GM23338 (cell line): ENCODE data around the gene CRACR2A. TPM values are rescaled to one million over a fixed set of nuclear protein-coding genes. Genes with fewer than 3 reads are reported as not detected.

Source experiments
- ATAC-seq: fragments of 200-7000 bp; cut with Tn5 transposase; 3 replicates; pipeline ENCODE4 v1.9.1; 2020
- DNase-seq: peaks from one replicate; pipeline ENCODE4 v3.0.0-alpha.2; 2015; ENCODE audit warnings: low spot score
- H2AFZ ChIP-seq: fragments of 200-600 bp; sonication (generic); 2 replicates; pipeline ENCODE4 v1.8.0; 2016; ENCODE audit warnings: antibody characterized with exemption, mild to moderate bottlenecking, moderate library complexity
- H3F3A ChIP-seq: fragments of 200-600 bp; sonication (generic); replicated peaks from 2 replicates; pipeline ENCODE4 v1.8.0; 2017; ENCODE audit warnings: antibody characterized with exemption, mixed run types, low read depth
- H3K27ac ChIP-seq: fragments of 200-600 bp; sonication (generic); 2 replicates; pipeline ENCODE4 v1.6.1; 2016; ENCODE audit warnings: low read depth
- H3K27me3 ChIP-seq: fragments of 200-600 bp; sonication (generic); 2 replicates; pipeline ENCODE4 v1.8.0; 2016; ENCODE audit warnings: mild to moderate bottlenecking, mixed run types, moderate library complexity; ENCODE audit not compliant: insufficient read depth
- H3K36me3 ChIP-seq: fragments of 200-600 bp; sonication (generic); 2 replicates; pipeline ENCODE4 v1.8.0; 2016; ENCODE audit warnings: mild to moderate bottlenecking; ENCODE audit not compliant: insufficient read depth
- H3K4me1 ChIP-seq: fragments of 200-600 bp; sonication (generic); 2 replicates; pipeline ENCODE4 v1.8.0; 2016; ENCODE audit warnings: mild to moderate bottlenecking, moderate library complexity; ENCODE audit not compliant: insufficient read depth
- H3K4me2 ChIP-seq: fragments of 200-600 bp; sonication (generic); 2 replicates; pipeline ENCODE4 v1.7.1; 2017; ENCODE audit warnings: mixed run types
- H3K4me3 ChIP-seq: fragments of 200-600 bp; sonication (generic); 2 replicates; pipeline ENCODE4 v1.6.1; 2016; ENCODE audit warnings: mixed run types
- H3K79me2 ChIP-seq: fragments of 200-600 bp; sonication (generic); replicated peaks from 2 replicates; pipeline ENCODE4 v1.8.0; 2017; ENCODE audit warnings: mild to moderate bottlenecking; ENCODE audit not compliant: insufficient read depth
- H3K9me2 ChIP-seq: fragments of 200-600 bp; sonication (generic); 2 replicates; pipeline ENCODE4 v1.8.0; 2017; ENCODE audit not compliant: insufficient read depth
- H4K20me1 ChIP-seq: fragments of 200-600 bp; sonication (generic); replicated peaks from 2 replicates; pipeline ENCODE4 v1.8.0; 2017; ENCODE audit warnings: mild to moderate bottlenecking; ENCODE audit not compliant: insufficient read depth
- H3K27ac Mint-ChIP-seq: 2 replicates; pipeline ENCODE4 v1.8.0; 2020; ENCODE audit warnings: inconsistent platforms, mild to moderate bottlenecking, moderate library complexity, mixed read lengths
- H3K27me3 Mint-ChIP-seq: 3 replicates; pipeline ENCODE4 v1.8.0; 2022; ENCODE audit warnings: low read depth, mild to moderate bottlenecking, moderate library complexity, mixed read lengths, inconsistent platforms; ENCODE audit not compliant: insufficient read depth, poor library complexity
- H3K36me3 Mint-ChIP-seq: 3 replicates; pipeline ENCODE4 v1.8.0; 2021; ENCODE audit warnings: low read depth, mild to moderate bottlenecking, inconsistent platforms, moderate library complexity, mixed read lengths
- H3K4me1 Mint-ChIP-seq: 3 replicates; pipeline ENCODE4 v1.8.0; 2020; ENCODE audit warnings: mild to moderate bottlenecking, inconsistent platforms, mixed read lengths
- H3K4me3 Mint-ChIP-seq: 3 replicates; pipeline ENCODE4 v1.8.0; 2021; ENCODE audit warnings: moderate library complexity, mild to moderate bottlenecking, inconsistent platforms, mixed read lengths
- H3K9me3 Mint-ChIP-seq: 3 replicates; pipeline ENCODE4 v1.8.0; 2020; ENCODE audit warnings: moderate library complexity, mild to moderate bottlenecking, inconsistent platforms, mixed read lengths
- CREB1 ChIP-seq: fragments of 250-450 bp; sonication (Bioruptor Pico); IDR thresholded peaks from 2 replicates; pipeline ENCODE4 v1.5.0; 2020; ENCODE audit warnings: low read depth, mild to moderate bottlenecking, moderate library complexity
- EZH2 ChIP-seq: fragments of 200-600 bp; sonication (generic); IDR thresholded peaks from one replicate; pipeline ENCODE4 v1.8.0; 2017; ENCODE audit warnings: antibody characterized with exemption, mild to moderate bottlenecking, low read depth; ENCODE audit not compliant: unreplicated experiment
- JUNB ChIP-seq: IDR thresholded peaks from one replicate; pipeline ENCODE4 v1.6.1; 2016; ENCODE audit warnings: antibody characterized with exemption; ENCODE audit not compliant: unreplicated experiment
- NANOG ChIP-seq: IDR thresholded peaks from 2 replicates; pipeline ENCODE4 v1.6.1; 2016; ENCODE audit warnings: antibody characterized with exemption, borderline replicate concordance
- POLR2AphosphoS5 ChIP-seq: IDR thresholded peaks from 2 replicates; pipeline ENCODE4 v1.6.1; 2016; ENCODE audit warnings: antibody characterized with exemption, low read depth
- STAT1 ChIP-seq: IDR thresholded peaks from one replicate; pipeline ENCODE4 v1.6.1; 2016; ENCODE audit warnings: antibody characterized with exemption; ENCODE audit not compliant: unreplicated experiment
- ZNF331 ChIP-seq: fragments of 250-450 bp; sonication (Bioruptor Pico); IDR thresholded peaks from 2 replicates; pipeline ENCODE4 v1.5.0; 2020; ENCODE audit warnings: low read depth, mild to moderate bottlenecking, moderate library complexity
- ZNF462 ChIP-seq: fragments of 250-450 bp; sonication (Bioruptor Pico); IDR thresholded peaks from 2 replicates; pipeline ENCODE4 v1.5.0; 2020; ENCODE audit warnings: mild to moderate bottlenecking, moderate library complexity
- polyA plus RNA-seq: library from polyadenylated mRNA; unstranded; fragments of >200 nt; fragmentation: Nextera tagmentation; extraction: Ambion mirVana; gene quantifications from 2 replicates; pipeline ENCODE4 v1.2.1, GENCODE V29; 2016
- total RNA-seq: library from RNA; depleted of rRNA; stranded (reverse); fragments of >200 nt; shearing (Covaris generic); gene quantifications from 2 replicates; pipeline ENCODE4 v1.2.3, GENCODE V29; 2014
- TF ChIP-seq, protein P1 (sequence below): IDR thresholded peaks from 2 replicates; pipeline ENCODE4 v1.6.1; 2016; ENCODE audit warnings: antibody characterized with exemption
- TF ChIP-seq, protein P2 (sequence below): IDR thresholded peaks from one replicate; pipeline ENCODE4 v1.6.1; 2018; ENCODE audit warnings: antibody characterized with exemption; ENCODE audit not compliant: unreplicated experiment
- TF ChIP-seq, protein P3 (sequence below), 2 experiments: fragments of 200-600 bp in 1 of 2; sonication (generic) in 1 of 2; conservative IDR thresholded peaks; 2 replicates each; pipeline versions ENCODE4 v1.5.1 to v1.6.1; 2016 to 2017; ENCODE audit warnings: antibody characterized with exemption in 2 of 2, low read depth in 2 of 2, mild to moderate bottlenecking in 2 of 2, moderate library complexity in 1 of 2

CRACR2A gene
- total and polyA plus RNA-seq, 2 experiments from 2014 or later, result 1.5 to 3.0 TPM

DNA sequence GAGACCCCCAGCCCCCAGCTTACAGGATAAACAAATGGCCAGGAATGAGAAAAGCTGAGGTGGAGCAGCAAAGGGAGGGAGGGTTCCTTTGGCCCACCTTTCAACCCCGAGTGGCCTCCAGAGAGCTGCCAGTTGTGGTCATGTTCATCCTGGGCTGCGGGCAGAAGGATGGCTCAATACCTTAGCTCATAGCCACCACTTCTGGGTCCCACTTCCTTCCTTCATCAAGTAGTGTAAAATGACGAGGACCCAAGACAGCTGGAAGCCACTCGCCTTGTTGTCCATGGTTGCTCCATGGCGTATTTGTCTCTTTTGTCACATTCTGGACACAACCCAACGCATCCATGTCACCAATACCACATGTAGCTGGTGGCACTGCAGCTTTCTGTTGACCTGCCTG is 24.2 kb downstream of the CRACR2A start (continued):
- TF ChIP-seq ZNF462 (CRISPR knock-in tag), result no peak
- TF ChIP-seq, protein P1, sequence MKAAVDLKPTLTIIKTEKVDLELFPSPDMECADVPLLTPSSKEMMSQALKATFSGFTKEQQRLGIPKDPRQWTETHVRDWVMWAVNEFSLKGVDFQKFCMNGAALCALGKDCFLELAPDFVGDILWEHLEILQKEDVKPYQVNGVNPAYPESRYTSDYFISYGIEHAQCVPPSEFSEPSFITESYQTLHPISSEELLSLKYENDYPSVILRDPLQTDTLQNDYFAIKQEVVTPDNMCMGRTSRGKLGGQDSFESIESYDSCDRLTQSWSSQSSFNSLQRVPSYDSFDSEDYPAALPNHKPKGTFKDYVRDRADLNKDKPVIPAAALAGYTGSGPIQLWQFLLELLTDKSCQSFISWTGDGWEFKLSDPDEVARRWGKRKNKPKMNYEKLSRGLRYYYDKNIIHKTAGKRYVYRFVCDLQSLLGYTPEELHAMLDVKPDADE, result no peak
- no peak for TF ChIP-seq ZNF331 (CRISPR knock-in tag)
- TF ChIP-seq POLR2AphosphoS5, result no peak
- no peak for TF ChIP-seq NANOG

DNA sequence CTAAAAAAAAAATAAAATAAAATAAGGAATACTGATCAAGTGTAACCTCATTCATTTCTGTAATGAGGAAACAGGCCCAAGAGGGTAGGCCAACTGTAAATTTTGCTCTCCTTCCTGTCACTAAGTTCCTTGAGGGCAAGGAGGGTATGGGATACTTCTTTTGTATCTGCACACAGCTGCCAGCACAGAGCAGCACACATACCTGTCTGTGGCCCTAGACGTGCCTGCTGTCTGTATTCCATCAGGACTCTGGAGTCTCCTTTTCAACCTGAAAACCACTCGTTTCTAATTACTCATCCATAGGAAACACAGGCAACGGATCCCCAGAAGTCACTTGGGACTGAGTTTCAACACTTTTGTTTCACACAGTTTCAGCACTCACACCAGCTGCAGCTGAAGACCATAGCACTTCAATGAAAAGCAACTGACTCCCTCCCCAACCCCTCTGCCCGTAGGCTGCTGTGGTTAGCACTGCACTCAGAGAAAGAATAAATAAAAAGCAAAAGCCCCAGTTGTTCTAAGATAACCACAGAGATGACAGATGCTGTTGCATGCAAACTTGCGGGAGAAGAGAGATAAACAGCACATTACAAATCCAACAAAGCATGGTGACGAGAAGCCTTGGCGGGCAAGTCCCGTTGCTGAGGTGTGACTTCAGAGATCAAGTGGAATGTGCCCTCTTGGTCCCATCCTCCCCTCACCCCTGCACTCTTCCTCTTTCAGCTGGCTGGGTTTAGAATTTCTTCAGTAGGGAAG is 24.9 kb downstream of the CRACR2A start:
- Histone ChIP-seq H3K4me1 (peaks cover 13% of the 10 kb centered on the region), H3K9me2 (no peaks in the 10 kb centered on the region), H2AFZ (no peak overlapping the region), H3K4me2 (no peak overlapping the region), H3K4me3 (no peak overlapping the region), H3K79me2 (no peaks in the 10 kb centered on the region), H3K27me3 (no peaks in the 10 kb centered on the region), H4K20me1 (no peaks in the 10 kb centered on the region), H3K27ac (no peak overlapping the region), H3K36me3 (no peaks in the 10 kb centered on the region), H3F3A (no peaks in the 10 kb centered on the region)
- Mint-ChIP-seq H3K27ac (no peak overlapping the region), H3K4me3 (no peak overlapping the region), H3K27me3 (no peaks in the 10 kb centered on the region), H3K9me3 (peaks cover 17% of the 10 kb centered on the region), H3K4me1 (peaks cover 38% of the 10 kb centered on the region), H3K36me3 (peaks cover 16% of the 10 kb centered on the region)
- no peak for ATAC-seq
- peak; percentile 14 for DNase-seq
- no peak for TF ChIP-seq CREB1 (CRISPR knock-in tag)
- TF ChIP-seq ZNF331 (CRISPR knock-in tag), result no peak
- TF ChIP-seq JUNB, result no peak
- TF ChIP-seq EZH2, result no peak
- no peak for TF ChIP-seq STAT1
- TF ChIP-seq, protein P2, sequence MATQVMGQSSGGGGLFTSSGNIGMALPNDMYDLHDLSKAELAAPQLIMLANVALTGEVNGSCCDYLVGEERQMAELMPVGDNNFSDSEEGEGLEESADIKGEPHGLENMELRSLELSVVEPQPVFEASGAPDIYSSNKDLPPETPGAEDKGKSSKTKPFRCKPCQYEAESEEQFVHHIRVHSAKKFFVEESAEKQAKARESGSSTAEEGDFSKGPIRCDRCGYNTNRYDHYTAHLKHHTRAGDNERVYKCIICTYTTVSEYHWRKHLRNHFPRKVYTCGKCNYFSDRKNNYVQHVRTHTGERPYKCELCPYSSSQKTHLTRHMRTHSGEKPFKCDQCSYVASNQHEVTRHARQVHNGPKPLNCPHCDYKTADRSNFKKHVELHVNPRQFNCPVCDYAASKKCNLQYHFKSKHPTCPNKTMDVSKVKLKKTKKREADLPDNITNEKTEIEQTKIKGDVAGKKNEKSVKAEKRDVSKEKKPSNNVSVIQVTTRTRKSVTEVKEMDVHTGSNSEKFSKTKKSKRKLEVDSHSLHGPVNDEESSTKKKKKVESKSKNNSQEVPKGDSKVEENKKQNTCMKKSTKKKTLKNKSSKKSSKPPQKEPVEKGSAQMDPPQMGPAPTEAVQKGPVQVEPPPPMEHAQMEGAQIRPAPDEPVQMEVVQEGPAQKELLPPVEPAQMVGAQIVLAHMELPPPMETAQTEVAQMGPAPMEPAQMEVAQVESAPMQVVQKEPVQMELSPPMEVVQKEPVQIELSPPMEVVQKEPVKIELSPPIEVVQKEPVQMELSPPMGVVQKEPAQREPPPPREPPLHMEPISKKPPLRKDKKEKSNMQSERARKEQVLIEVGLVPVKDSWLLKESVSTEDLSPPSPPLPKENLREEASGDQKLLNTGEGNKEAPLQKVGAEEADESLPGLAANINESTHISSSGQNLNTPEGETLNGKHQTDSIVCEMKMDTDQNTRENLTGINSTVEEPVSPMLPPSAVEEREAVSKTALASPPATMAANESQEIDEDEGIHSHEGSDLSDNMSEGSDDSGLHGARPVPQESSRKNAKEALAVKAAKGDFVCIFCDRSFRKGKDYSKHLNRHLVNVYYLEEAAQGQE, result no peak
- no peak for TF ChIP-seq NANOG
- no peak for TF ChIP-seq POLR2AphosphoS5
- TF ChIP-seq, protein P3, sequence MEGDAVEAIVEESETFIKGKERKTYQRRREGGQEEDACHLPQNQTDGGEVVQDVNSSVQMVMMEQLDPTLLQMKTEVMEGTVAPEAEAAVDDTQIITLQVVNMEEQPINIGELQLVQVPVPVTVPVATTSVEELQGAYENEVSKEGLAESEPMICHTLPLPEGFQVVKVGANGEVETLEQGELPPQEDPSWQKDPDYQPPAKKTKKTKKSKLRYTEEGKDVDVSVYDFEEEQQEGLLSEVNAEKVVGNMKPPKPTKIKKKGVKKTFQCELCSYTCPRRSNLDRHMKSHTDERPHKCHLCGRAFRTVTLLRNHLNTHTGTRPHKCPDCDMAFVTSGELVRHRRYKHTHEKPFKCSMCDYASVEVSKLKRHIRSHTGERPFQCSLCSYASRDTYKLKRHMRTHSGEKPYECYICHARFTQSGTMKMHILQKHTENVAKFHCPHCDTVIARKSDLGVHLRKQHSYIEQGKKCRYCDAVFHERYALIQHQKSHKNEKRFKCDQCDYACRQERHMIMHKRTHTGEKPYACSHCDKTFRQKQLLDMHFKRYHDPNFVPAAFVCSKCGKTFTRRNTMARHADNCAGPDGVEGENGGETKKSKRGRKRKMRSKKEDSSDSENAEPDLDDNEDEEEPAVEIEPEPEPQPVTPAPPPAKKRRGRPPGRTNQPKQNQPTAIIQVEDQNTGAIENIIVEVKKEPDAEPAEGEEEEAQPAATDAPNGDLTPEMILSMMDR (conservative IDR thresholded peaks at IDR 0.05; ENCODE audit: low read depth in 2 of 2), result no peak
